ENCODE data around the gene ZC3H12C. TPM values are rescaled to one million over a fixed set of nuclear protein-coding genes. Genes with fewer than 3 reads are reported as not detected.
"Not testable (repeated sequence)": the region's sequence is repeated elsewhere in the genome, so short reads cannot be mapped to it uniquely, and the experiment has no call there.

Gene ZC3H12C
- total RNA-seq, 1 experiment from 2014 or later: 9.8 TPM

DNA sequence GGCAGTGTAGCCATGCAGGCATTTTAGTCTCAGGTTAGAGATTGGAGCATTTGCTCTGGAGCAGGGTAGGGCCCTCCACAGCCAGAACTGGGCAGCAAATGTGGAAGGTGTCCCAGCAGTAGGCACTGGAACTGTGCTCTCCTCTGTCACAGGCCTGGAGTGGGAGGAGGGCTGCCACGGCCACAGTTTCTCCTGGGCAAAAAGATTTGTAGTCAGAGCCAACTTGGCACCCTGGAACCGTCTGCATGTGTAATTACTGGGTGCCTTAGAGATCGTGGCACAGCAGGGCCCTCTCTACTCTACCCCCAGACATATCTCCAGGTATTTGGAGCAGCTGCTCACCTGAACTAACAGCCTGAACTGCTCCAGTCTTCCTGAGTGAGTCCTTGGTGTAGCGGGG, 93.7 kb downstream of the ZC3H12C start:
- in situ Hi-C loops (cut with HindIII; ENCODE audit: low pct_unique_long_range_greater_than_20kb, low sequenced_read_pairs): no loop called here
- no peak for DNase-seq (ENCODE audit: low read depth, low spot score)

DNA sequence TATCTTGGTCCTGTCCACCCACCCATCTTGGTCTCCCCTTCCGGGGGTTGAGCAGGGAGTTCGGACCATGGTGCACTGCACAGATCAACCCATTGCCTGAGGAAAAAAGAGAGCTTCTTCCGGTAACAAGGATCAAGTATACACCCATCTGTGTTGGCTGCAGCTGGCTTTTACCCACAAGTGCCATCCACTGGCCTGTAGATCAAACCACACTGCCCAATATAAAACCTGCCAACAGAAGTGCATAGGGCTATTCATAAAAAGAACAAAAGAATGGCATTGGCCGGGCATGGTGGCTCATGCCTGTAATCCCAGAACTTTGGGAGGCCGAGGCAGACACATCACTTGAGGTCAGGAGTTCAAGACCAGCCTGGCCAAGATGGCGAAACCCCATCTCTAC, 94.5 kb downstream of the ZC3H12C start:
- peak; percentile 21 for DNase-seq (ENCODE audit: low read depth, low spot score)
- in situ Hi-C loops (cut with HindIII; ENCODE audit: low pct_unique_long_range_greater_than_20kb, low sequenced_read_pairs): no loop called here

DNA sequence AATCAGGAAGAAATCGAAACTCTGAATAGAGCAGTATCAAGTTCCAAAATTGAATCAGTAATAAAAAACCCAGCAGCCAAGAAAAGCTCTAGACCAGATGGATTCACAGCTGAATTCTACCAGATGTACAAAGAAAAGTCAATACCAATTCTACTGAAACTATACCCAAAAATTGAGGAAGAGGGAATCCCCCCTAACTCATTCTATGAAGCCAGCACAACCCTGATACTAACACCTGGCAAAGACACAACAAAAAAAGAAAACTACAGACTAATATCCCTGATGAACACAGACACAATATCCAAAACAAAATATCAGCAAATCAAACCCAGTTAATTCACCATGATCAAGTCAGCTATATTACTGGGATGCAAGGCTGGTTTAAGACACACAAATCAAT, 97.7 kb downstream of the ZC3H12C start:
- in situ Hi-C loops (cut with HindIII; ENCODE audit: low pct_unique_long_range_greater_than_20kb, low sequenced_read_pairs): no loop called here
- no peak for DNase-seq (ENCODE audit: low read depth, low spot score)

GRCh38 chr11:110192604-110193282, 99.6 kb downstream of the ZC3H12C start:
- DNase-seq (ENCODE audit: low read depth, low spot score); in situ Hi-C loops (cut with HindIII; ENCODE audit: low pct_unique_long_range_greater_than_20kb, low sequenced_read_pairs): not testable (repeated sequence)

GRCh38 chr11:110194211-110194766, 101.1 kb downstream of the ZC3H12C start:
- in situ Hi-C loops (cut with HindIII; ENCODE audit: low pct_unique_long_range_greater_than_20kb, low sequenced_read_pairs); DNase-seq (ENCODE audit: low read depth, low spot score): not testable (repeated sequence)

- DNase-seq (ENCODE audit: low read depth, low spot score): no peak
- in situ Hi-C loops (cut with HindIII; ENCODE audit: low pct_unique_long_range_greater_than_20kb, low sequenced_read_pairs): no loop called here
These were observed 103.1 kb downstream of the ZC3H12C start for GRCh38 chr11:110196241-110196754.

DNA sequence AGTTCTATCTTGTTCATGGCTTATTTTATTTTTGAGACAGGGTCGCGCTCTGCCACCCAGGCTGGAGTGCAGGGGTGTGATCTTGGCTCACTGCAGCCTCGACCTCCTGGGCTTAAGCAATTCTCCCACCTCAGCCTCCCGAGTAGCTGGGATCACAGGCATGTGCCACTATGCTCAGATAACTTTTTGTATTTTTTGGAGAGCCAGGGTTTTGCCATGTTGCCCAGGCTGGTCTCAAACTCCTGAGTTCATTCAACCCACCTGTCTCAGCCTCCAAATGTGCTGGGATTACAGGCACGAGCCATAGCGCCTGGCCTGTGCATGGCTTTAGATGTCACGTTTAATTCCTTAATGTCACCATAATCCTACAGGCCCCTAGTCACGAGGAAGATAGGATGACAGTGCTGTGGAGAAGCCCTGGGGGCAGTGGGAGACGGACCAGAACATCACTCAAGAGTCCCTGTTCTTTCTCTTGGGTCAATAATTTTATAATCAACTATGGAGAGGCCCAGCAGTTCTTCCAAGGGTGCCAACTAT, 103.8 kb downstream of the ZC3H12C start:
- in situ Hi-C loops (cut with HindIII; ENCODE audit: low pct_unique_long_range_greater_than_20kb, low sequenced_read_pairs): no loop called here
- DNase-seq (ENCODE audit: low read depth, low spot score): no peak

DNA sequence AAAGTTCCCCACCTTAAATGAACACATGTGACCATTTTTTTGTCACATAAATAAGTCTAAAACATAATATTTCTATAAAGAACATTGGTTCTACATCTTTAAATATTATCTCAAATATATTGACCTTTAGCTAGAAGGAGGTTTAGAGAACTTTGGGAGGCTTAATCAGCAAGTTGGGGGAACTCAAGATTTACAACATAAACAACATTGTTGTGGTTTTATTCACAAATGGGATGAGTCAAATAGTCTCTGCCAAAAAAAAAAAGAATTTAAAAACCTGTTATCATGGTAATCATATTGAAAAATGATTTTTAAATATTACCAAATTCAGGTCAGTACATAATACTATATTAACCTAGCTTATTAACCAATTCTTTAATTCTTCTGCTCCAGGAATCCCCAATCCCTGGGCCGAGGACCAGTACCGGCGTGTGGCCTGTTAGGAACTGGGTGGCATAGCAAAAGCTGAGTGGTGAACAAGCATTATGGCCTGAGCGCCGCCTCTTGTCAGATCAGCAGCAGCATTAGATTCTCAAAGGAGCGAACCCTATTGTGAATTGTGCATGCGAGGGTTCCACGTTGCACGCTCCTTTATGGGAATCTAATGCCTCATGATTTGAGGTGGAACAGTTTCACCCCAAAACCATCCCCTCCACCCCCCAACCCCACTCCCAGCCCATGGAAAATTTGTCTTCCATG, 105.0 kb downstream of the ZC3H12C start:
- in situ Hi-C loops (cut with HindIII; ENCODE audit: low pct_unique_long_range_greater_than_20kb, low sequenced_read_pairs): no loop called here
- DNase-seq (ENCODE audit: low read depth, low spot score): no peak

DNA sequence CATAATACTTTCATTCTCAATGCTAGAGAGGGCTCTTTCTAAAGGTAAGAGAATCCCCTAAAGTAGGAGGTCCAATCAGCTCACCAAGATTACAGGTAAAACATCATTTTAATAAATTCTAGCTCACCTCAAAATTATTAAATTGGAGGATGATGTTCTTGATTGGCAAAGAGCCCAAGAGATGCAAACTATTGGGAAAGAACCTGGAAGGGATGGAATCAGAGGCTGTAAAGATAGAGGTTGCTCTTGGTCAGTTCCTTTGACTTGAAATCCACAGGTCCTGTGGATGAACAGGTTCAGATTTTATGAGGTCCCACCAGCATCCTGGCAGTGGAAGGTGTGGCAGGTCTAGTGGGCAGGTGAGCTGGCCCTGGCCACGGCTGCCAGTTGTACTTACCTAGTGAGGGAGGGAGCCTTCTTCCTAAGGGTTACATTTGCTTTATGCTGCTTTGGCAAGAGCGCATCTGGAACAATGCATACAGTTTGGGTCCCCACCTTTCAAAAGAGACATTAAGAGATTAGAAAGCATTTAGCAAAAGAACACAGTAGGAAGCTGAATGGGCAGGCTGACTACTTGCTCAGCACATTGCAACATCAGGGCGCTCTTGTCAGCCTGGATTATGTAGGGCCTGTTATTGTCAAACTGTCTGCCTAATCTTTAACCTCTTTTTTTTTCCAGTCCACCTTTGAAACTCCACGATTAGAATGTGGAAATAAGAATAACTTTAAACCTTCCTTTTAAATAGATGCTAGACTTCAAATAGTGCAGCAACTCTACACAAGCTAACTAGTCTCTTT, 106.2 kb downstream of the ZC3H12C start:
- DNase-seq (ENCODE audit: low read depth, low spot score): no peak
- in situ Hi-C loops (cut with HindIII; ENCODE audit: low pct_unique_long_range_greater_than_20kb, low sequenced_read_pairs): no loop called here

GRCh38 chr11:110200241-110200640, 107.0 kb downstream of the ZC3H12C start:
- DNase-seq (ENCODE audit: low read depth, low spot score): no peak
- in situ Hi-C loops (cut with HindIII; ENCODE audit: low pct_unique_long_range_greater_than_20kb, low sequenced_read_pairs): no loop called here

DNA sequence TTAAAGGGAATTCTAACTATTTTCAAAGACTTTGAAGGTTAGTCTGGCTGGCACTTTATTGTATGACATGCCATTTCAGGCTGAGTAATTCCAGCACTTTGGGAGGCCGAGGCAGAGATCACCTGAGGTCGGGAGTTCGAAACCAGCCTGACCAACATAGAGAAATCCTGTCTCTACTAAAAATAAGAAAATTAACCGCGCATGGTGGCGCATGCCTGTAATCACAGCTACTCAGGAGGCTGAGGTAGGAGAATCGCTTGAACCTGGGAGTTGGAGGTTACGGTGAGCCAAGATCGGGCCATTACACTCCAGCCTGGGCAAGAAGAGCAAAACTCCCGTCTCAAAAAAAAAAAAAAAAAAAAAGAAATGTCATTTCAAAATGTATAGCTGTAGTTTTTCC, 107.6 kb downstream of the ZC3H12C start:
- in situ Hi-C loops (cut with HindIII; ENCODE audit: low pct_unique_long_range_greater_than_20kb, low sequenced_read_pairs): no loop called here
- DNase-seq (ENCODE audit: low read depth, low spot score): no peak

- in situ Hi-C loops (cut with HindIII; ENCODE audit: low pct_unique_long_range_greater_than_20kb, low sequenced_read_pairs): no loop called here
- DNase-seq (ENCODE audit: low read depth, low spot score): no peak
These were observed 113.9 kb downstream of the ZC3H12C start for GRCh38 chr11:110207123-110207522.

GRCh38 chr11:110208678-110209312, 115.6 kb downstream of the ZC3H12C start:
- DNase-seq (ENCODE audit: low read depth, low spot score); in situ Hi-C loops (cut with HindIII; ENCODE audit: low pct_unique_long_range_greater_than_20kb, low sequenced_read_pairs): not testable (repeated sequence)

DNA sequence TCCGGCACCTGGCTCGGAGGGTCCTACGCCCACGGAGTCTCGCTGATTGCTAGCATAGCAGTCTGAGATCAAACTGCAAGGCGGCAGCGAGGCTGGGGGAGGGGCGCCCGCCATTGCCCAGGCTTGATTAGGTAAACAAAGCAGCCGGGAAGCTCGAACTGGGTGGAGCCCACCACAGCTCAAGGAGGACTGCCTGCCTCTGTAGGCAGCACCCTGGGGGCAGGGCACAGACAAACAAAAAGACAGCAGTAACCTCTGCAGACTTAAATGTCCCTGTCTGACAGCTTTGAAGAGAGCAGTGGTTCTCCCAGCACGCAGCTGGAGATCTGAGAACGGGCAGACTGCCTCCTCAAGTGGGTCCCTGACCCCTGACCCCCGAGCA, 116.1 kb downstream of the ZC3H12C start:
- in situ Hi-C loops (cut with HindIII; ENCODE audit: low pct_unique_long_range_greater_than_20kb, low sequenced_read_pairs); DNase-seq (ENCODE audit: low read depth, low spot score): not testable (repeated sequence)

DNA sequence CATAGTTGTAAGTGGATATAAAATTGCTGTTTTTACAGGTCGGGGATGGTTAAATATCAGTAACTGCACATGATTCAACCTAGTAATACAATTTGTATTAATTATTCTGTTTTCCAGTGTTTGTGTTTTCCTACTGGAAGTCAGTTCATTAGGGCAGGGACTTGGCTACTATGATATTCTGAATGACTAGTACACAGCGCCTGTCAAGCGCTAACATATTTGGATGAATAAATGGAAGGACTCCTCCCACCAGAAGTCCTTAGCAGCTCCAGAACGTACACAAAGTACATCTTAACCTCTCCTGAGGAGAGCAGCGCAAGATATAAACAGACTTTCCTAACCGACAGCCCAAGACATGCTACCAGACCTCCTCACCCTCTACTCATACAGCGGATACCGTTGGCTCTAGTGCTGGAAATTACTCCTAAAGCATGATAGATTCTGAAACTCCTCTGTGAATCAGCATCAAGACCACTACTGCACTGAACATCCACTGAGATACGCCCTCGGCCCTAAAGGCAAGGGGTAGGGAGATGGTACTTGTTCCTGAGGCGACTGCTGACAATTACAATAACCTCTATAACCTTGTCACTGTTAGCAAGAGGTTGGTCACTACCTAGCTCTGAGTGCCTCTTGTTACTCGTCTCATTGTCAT, 124.2 kb downstream of the ZC3H12C start:
- no peak for DNase-seq (ENCODE audit: low read depth, low spot score)
- in situ Hi-C loops (cut with HindIII; ENCODE audit: low pct_unique_long_range_greater_than_20kb, low sequenced_read_pairs): no loop called here

DNA sequence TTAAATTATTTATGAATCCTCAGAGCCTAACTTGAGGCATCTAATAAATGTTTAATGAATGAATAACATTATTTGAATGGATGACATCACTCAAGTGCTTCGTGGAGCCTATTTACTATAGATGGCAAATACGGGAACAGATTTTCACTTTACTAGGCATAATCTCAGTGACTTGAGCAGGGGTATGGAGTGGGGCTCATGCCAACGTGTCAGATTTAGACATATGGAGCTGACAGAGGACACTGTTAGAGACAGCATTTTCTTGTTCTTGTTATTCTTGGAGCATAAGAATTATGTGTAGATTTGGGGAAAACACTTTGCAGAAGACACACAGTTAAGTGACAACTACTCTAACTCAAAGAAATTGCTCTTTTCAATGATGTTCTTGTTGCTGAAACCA, 124.7 kb downstream of the ZC3H12C start:
- in situ Hi-C loops (cut with HindIII; ENCODE audit: low pct_unique_long_range_greater_than_20kb, low sequenced_read_pairs): no loop called here
- no peak for DNase-seq (ENCODE audit: low read depth, low spot score)
